ENCODE measurements around the gene MASP2.

GRCh38 chr1:11023201-11023600, 23.8 kb downstream of the MASP2 start:
- TF ChIP-seq, protein P1, sequence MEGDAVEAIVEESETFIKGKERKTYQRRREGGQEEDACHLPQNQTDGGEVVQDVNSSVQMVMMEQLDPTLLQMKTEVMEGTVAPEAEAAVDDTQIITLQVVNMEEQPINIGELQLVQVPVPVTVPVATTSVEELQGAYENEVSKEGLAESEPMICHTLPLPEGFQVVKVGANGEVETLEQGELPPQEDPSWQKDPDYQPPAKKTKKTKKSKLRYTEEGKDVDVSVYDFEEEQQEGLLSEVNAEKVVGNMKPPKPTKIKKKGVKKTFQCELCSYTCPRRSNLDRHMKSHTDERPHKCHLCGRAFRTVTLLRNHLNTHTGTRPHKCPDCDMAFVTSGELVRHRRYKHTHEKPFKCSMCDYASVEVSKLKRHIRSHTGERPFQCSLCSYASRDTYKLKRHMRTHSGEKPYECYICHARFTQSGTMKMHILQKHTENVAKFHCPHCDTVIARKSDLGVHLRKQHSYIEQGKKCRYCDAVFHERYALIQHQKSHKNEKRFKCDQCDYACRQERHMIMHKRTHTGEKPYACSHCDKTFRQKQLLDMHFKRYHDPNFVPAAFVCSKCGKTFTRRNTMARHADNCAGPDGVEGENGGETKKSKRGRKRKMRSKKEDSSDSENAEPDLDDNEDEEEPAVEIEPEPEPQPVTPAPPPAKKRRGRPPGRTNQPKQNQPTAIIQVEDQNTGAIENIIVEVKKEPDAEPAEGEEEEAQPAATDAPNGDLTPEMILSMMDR (IDR thresholded peaks at IDR 0.05): no peak
- no peak for TF ChIP-seq POLR2A (IDR thresholded peaks at IDR 0.05)

Data from esophagus squamous epithelium (tissue), 4 donors.